Uterus (tissue), 4 donors: ENCODE data around the gene MOB3A. TPM values are rescaled to one million over a fixed set of nuclear protein-coding genes. Genes with fewer than 3 reads are reported as not detected.

ENCODE experiments used
- DNase-seq, 2 donors: peaks; one replicate each; pipeline ENCODE4 v3.0.0-alpha.2; 2019 to 2020
- H3K27ac ChIP-seq, 2 donors: fragments of 200-600 bp; sonication (generic); 1 replicate in 1 of 2; 2 replicates in 1 of 2; pipeline ENCODE4 v1.5.1; 2016 to 2018
- H3K27me3 ChIP-seq, 2 donors: fragments of 200-600 bp; sonication (generic); one replicate each; pipeline ENCODE4 v1.5.1; 2018 to 2019; ENCODE audit warnings: control low read depth in 1 of 2
- H3K36me3 ChIP-seq, 2 donors: fragments of 200-600 bp; sonication (generic); one replicate each; pipeline ENCODE4 v1.5.1; 2019; ENCODE audit warnings: control low read depth in 1 of 2
- H3K4me1 ChIP-seq, 2 donors: fragments of 200-600 bp; sonication (generic); one replicate each; pipeline ENCODE4 v1.5.1; 2018 to 2019; ENCODE audit warnings: control low read depth in 1 of 2
- H3K4me3 ChIP-seq, 2 donors: fragments of 200-600 bp; sonication (generic); 1 replicate in 1 of 2; 2 replicates in 1 of 2; pipeline ENCODE4 v1.5.1; 2018 to 2019; ENCODE audit warnings: mild to moderate bottlenecking in 1 of 2
- H3K9me3 ChIP-seq, 2 donors: fragments of 200-600 bp; sonication (generic); one replicate each; pipeline ENCODE4 v1.5.1; 2019; ENCODE audit warnings: control low read depth in 1 of 2
- CTCF ChIP-seq, 4 experiments: fragments of 200-600 bp in 2 of 4; fragments of 450-650 bp in 2 of 4; sonication (generic) in 2 of 4; IDR thresholded peaks; one replicate each; pipeline ENCODE4 v1.5.1; 2016 to 2019; ENCODE audit warnings: antibody characterized with exemption in 4 of 4, mild to moderate bottlenecking in 2 of 4, moderate library complexity in 1 of 4
- POLR2A ChIP-seq, 2 donors: fragments of 450-650 bp; IDR thresholded peaks; one replicate each; pipeline ENCODE4 v1.6.1; 2016; ENCODE audit warnings: antibody characterized with exemption in 2 of 2, mild to moderate bottlenecking in 1 of 2, moderate library complexity in 1 of 2
- intact Hi-C: fragments of 100-400 bp; cut with DNase I; formaldehyde crosslinking; loops from one replicate; pipeline ENCODE4 v1.15.1; 2023; ENCODE audit warnings: low total_unique reads
- total RNA-seq, 4 donors: library from RNA; depleted of rRNA in 3 of 4; stranded (reverse); fragments of >200 nt in 3 of 4; gene quantifications; one replicate each; pipeline versions ENCODE4 v1.1.0 to v1.2.4, GENCODE V29; 2014 to 2023
- donor health status: DM: yes; HTN: yes; CAD: no.

The MOB3A gene
- total RNA-seq, 4 donors from 2014 or later: 10.2 to 81.4 (median 20.7) TPM

DNA sequence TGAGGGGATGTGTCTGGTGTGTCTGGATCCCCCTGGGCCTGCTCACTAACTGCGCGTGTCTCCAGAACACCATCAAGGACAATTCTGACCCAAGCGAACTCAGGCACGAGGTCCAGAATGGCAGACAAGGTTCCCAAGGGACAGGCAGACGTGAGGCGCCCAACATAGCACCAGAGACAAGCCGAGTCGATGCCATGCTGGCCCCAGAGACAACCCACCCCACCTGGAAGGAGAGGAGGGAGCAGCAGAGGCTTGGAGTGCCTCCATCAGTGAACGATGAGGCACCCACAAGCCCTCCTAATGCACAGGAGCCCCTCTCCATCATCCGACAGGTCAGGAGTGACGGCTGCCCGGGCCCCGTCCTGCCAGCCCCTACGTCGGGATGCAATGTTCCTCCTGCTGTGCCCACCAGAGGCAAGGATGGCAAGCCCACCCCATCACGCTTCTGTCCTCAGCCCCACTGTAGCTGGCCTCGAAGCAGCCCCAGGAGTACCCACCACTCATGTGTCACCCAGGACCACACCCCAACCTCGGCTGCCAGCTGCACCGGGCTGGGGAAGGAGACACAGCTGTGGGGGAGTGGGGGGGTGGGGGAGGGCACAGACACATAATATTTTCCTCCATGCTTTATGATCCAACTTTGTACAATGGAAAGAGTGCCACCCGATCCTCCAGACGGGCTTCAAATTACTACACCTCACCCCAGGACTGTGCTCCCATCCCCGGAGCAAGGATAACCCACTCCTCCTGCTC lies 43.4 kb upstream of the MOB3A start:
- intact Hi-C loops: no loop called here
- no peaks in the 10 kb centered on the region for H3K36me3 ChIP-seq
- no peaks in the 10 kb centered on the region for H3K4me1 ChIP-seq
- no peak for TF ChIP-seq CTCF (IDR thresholded peaks at IDR 0.05)
- no peak for TF ChIP-seq POLR2A (IDR thresholded peaks at IDR 0.05)
- no peak overlapping the region for H3K4me3 ChIP-seq
- no peaks in the 10 kb centered on the region for H3K27me3 ChIP-seq
- H3K27ac ChIP-seq: no peak overlapping the region
- DNase-seq: no peak
- H3K9me3 ChIP-seq: no peaks in the 10 kb centered on the region

GRCh38 chr19:2138061-2138728 lies 42.1 kb upstream of the MOB3A start:
- Histone ChIP-seq H3K4me3 (no peak overlapping the region), H3K27me3 (no peaks in the 10 kb centered on the region), H3K27ac (no peak overlapping the region), H3K4me1 (no peaks in the 10 kb centered on the region), H3K9me3 (no peaks in the 10 kb centered on the region), H3K36me3 (no peaks in the 10 kb centered on the region)
- DNase-seq: no peak
- TF ChIP-seq CTCF (IDR thresholded peaks at IDR 0.05) (no peak), POLR2A (IDR thresholded peaks at IDR 0.05) (no peak)
- intact Hi-C loops: no loop called here

DNA sequence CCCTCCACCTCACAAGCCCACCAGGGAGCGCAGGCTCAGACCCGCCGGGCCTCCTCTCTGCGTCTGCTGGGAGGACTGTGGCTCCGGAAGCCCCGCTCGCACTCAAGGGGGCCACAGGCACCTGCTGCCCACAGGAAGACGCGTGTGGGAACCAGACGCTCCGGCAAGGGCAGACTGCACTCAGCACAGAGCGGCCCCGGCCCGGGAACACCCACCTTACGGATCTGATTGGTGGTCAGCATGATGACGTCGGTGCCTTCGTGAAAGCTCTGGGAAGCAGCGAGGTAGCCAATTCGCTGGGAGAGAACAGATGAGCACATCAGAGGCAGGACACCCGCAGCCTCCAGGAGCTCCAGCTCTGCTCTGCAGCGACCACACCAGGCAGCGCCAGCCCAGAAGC lies 40.7 kb upstream of the MOB3A start:
- intact Hi-C loops: no loop called here
- Histone ChIP-seq H3K4me1 (no peaks in the 10 kb centered on the region), H3K27me3 (no peaks in the 10 kb centered on the region), H3K4me3 (no peak overlapping the region), H3K36me3 (no peaks in the 10 kb centered on the region), H3K27ac (no peak overlapping the region), H3K9me3 (no peaks in the 10 kb centered on the region)
- DNase-seq: no peak
- TF ChIP-seq POLR2A (IDR thresholded peaks at IDR 0.05): no peak
- TF ChIP-seq CTCF (IDR thresholded peaks at IDR 0.05): no peak

- H3K4me3 ChIP-seq: no peak overlapping the region
- no peaks in the 10 kb centered on the region for H3K4me1 ChIP-seq
- DNase-seq: no peak
- TF ChIP-seq POLR2A (IDR thresholded peaks at IDR 0.05): no peak
- TF ChIP-seq CTCF (IDR thresholded peaks at IDR 0.05): no peak
- intact Hi-C loops: no loop called here
- H3K27me3 ChIP-seq: no peaks in the 10 kb centered on the region
- H3K36me3 ChIP-seq: no peaks in the 10 kb centered on the region
- H3K27ac ChIP-seq: no peak overlapping the region
- H3K9me3 ChIP-seq: no peaks in the 10 kb centered on the region
These were observed 39.6 kb upstream of the MOB3A start for GRCh38 chr19:2135474-2136402.
